Sigmoid colon (tissue), 7 donors: Measurements from ENCODE around the gene PAK5. TPM values are rescaled to one million over a fixed set of nuclear protein-coding genes. Genes with fewer than 3 reads are reported as not detected.

Experiments
- DNase-seq: peaks from one replicate; pipeline ENCODE4 v3.0.0-alpha.2; 2019
- H3K27ac ChIP-seq, 4 donors: fragments of 200-600 bp; sonication (generic); one replicate each; pipeline ENCODE4 v1.5.1; 2016 to 2019; ENCODE audit warnings: mild to moderate bottlenecking in 1 of 4
- H3K27me3 ChIP-seq, 3 donors: fragments of 200-600 bp; sonication (generic); one replicate each; pipeline ENCODE4 v1.5.1; 2019; ENCODE audit warnings: mild to moderate bottlenecking in 1 of 3
- H3K36me3 ChIP-seq, 4 donors: fragments of 200-600 bp; sonication (generic); one replicate each; pipeline ENCODE4 v1.5.1; 2016 to 2019
- H3K4me1 ChIP-seq, 4 donors: fragments of 200-600 bp; sonication (generic); one replicate each; pipeline ENCODE4 v1.5.1; 2017 to 2019
- H3K4me3 ChIP-seq, 4 donors: fragments of 200-600 bp; sonication (generic); one replicate each; pipeline ENCODE4 v1.5.1; 2017 to 2019; ENCODE audit warnings: mild to moderate bottlenecking in 2 of 4, moderate library complexity in 1 of 4
- H3K9me3 ChIP-seq, 4 donors: fragments of 200-600 bp in 3 of 4; sonication (generic) in 3 of 4; one replicate each; pipeline versions ENCODE4 v1.5.1 to v1.6.1; 2013 to 2019
- EP300 ChIP-seq, 4 donors: sonication (generic); formaldehyde crosslinking; IDR thresholded peaks; one replicate each; pipeline ENCODE4 v1.6.1; 2017; ENCODE audit warnings: antibody characterized with exemption in 4 of 4
- POLR2A ChIP-seq, 2 donors: fragments of 450-650 bp; IDR thresholded peaks; one replicate each; pipeline ENCODE4 v1.6.1; 2016; ENCODE audit warnings: antibody characterized with exemption in 2 of 2, mild to moderate bottlenecking in 2 of 2, moderate library complexity in 2 of 2
- POLR2AphosphoS5 ChIP-seq, 4 donors: sonication (generic); formaldehyde crosslinking; IDR thresholded peaks; one replicate each; pipeline ENCODE4 v1.6.1; 2017; ENCODE audit warnings: antibody characterized with exemption in 4 of 4
- WGBS, 2 donors: extraction: QIAGEN DNeasy Blood & Tissue Kit; methylation state at CpG; one replicate each; pipeline ENCODE4 v1.1.7; 2013; 5-methylcytosine and 5-hydroxymethylcytosine counted together
- intact Hi-C: fragments of 100-400 bp; cut with DNase I; formaldehyde crosslinking; loops from one replicate; pipeline ENCODE4 v1.15.1; 2023
- polyA plus RNA-seq, 3 donors: library from polyadenylated mRNA; stranded (reverse); fragments of 200-250 nt; gene quantifications; one replicate each; pipeline ENCODE4 v1.2.3, GENCODE V29; 2013
- total RNA-seq, 4 donors: library from RNA; depleted of rRNA; stranded (reverse); fragments of >200 nt; gene quantifications; one replicate each; pipeline ENCODE4 v1.1.0, GENCODE V29; 2016
- TF ChIP-seq, protein P1 (sequence below), 4 experiments: fragments of 450-650 bp in 3 of 4; fragments of 200-600 bp in 1 of 4; IDR thresholded peaks; one replicate each; pipeline ENCODE4 v1.5.1; 2016 to 2019; ENCODE audit warnings: antibody characterized with exemption in 4 of 4, mild to moderate bottlenecking in 3 of 4, moderate library complexity in 2 of 4
- donor health status: healthy with polysubstance abuse.
- donor health status: Bipolar disorder and iron deficiency.
- donor health status: healthy.

The PAK5 gene
- total and polyA plus RNA-seq, 7 donors: 0.03 to 0.36 (median 0.16) TPM; not detected in 2

DNA sequence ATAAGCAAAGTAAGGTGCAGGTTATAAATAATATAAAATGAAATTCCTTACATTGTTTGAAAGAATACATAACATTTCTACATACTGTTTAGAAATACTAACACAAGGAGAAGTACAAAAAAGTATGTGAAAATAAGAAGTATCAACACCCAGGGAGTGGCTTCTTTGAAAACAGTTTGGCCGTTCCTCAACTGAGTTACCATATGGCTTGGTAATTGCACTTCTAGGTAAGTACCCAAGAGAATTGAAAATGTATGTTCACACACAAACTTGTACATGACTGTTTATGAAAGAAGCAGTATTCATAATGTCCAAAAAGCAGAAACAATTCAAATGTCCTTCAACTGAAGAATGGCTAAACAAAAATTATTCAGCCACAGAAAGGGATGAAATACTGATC is 30.7 kb downstream of the PAK5 start:
- Histone ChIP-seq H3K27ac (no peak overlapping the region), H3K4me3 (no peak overlapping the region), H3K4me1 (no peaks in the 10 kb centered on the region), H3K9me3 (no peaks in the 10 kb centered on the region), H3K36me3 (no peaks in the 10 kb centered on the region), H3K27me3 (no peaks in the 10 kb centered on the region)
- DNase-seq: no peak
- TF ChIP-seq EP300 (IDR thresholded peaks at IDR 0.05) (no peak), POLR2AphosphoS5 (IDR thresholded peaks at IDR 0.05) (no peak), POLR2A (IDR thresholded peaks at IDR 0.05) (no peak)
- TF ChIP-seq, protein P1, sequence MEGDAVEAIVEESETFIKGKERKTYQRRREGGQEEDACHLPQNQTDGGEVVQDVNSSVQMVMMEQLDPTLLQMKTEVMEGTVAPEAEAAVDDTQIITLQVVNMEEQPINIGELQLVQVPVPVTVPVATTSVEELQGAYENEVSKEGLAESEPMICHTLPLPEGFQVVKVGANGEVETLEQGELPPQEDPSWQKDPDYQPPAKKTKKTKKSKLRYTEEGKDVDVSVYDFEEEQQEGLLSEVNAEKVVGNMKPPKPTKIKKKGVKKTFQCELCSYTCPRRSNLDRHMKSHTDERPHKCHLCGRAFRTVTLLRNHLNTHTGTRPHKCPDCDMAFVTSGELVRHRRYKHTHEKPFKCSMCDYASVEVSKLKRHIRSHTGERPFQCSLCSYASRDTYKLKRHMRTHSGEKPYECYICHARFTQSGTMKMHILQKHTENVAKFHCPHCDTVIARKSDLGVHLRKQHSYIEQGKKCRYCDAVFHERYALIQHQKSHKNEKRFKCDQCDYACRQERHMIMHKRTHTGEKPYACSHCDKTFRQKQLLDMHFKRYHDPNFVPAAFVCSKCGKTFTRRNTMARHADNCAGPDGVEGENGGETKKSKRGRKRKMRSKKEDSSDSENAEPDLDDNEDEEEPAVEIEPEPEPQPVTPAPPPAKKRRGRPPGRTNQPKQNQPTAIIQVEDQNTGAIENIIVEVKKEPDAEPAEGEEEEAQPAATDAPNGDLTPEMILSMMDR (IDR thresholded peaks at IDR 0.05): no peak
- 68 to 93% methylated on average over 1 of the region's 1 CpG for WGBS, 2 donors
- intact Hi-C loops: no loop called here

DNA sequence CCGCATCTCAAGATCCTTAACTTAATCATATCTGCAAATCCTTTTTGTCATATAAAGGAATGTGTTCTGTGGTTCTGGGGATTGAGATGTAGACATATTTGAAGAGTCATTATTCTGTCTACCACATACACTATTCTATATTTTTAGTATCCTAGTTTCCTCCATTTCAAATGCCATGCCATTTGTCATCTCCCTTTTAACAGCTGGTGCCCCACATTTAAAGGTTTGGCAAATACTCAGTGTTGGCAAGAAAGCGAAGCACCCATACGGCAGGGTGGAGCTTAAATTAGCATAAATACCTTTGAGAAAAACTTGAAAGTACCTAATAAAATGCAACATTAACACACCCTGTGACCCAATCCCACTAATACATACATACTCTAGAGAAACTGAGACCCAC is 31.7 kb downstream of the PAK5 start:
- WGBS, 2 donors: 80 to 92% methylated on average over 3 of the region's 3 CpGs
- no peaks in the 10 kb centered on the region for H3K27me3 ChIP-seq
- TF ChIP-seq POLR2A (IDR thresholded peaks at IDR 0.05): no peak
- TF ChIP-seq POLR2AphosphoS5 (IDR thresholded peaks at IDR 0.05): no peak
- TF ChIP-seq, protein P1 (IDR thresholded peaks at IDR 0.05): no peak
- TF ChIP-seq EP300 (IDR thresholded peaks at IDR 0.05): no peak
- no peak overlapping the region for H3K4me3 ChIP-seq
- intact Hi-C loops: no loop called here
- H3K36me3 ChIP-seq: no peaks in the 10 kb centered on the region
- DNase-seq: no peak
- no peaks in the 10 kb centered on the region for H3K4me1 ChIP-seq
- no peaks in the 10 kb centered on the region for H3K9me3 ChIP-seq
- no peak overlapping the region for H3K27ac ChIP-seq

DNA sequence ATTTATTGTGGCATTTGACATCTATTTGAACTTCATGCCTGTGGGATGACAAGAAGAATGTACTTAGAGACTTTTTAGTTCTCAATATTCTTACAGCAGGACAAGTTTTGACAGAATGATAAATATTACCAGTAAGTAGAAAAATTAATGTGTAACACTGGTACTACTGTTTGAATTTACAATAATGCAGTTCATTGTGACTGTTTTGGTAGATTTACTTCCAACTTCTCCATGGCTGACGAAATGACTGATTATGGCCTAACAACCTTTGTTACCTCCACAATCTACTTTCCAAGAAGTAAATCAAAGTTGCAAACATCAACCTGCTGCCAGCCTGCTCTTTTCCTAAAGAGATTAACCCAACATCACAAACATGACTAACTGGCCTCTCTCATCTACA is 38.5 kb downstream of the PAK5 start:
- H3K9me3 ChIP-seq: no peaks in the 10 kb centered on the region
- no peak overlapping the region for H3K4me3 ChIP-seq
- WGBS, 2 donors: 27 to 46% methylated on average over 1 of the region's 1 CpG
- TF ChIP-seq, protein P1 (IDR thresholded peaks at IDR 0.05): no peak
- TF ChIP-seq EP300 (IDR thresholded peaks at IDR 0.05) (no peak), POLR2A (IDR thresholded peaks at IDR 0.05) (no peak), POLR2AphosphoS5 (IDR thresholded peaks at IDR 0.05) (no peak)
- no peak for DNase-seq
- H3K27ac ChIP-seq: no peak overlapping the region
- no peaks in the 10 kb centered on the region for H3K36me3 ChIP-seq
- no peaks in the 10 kb centered on the region for H3K4me1 ChIP-seq
- intact Hi-C loops: no loop called here
- H3K27me3 ChIP-seq: no peaks in the 10 kb centered on the region

DNA sequence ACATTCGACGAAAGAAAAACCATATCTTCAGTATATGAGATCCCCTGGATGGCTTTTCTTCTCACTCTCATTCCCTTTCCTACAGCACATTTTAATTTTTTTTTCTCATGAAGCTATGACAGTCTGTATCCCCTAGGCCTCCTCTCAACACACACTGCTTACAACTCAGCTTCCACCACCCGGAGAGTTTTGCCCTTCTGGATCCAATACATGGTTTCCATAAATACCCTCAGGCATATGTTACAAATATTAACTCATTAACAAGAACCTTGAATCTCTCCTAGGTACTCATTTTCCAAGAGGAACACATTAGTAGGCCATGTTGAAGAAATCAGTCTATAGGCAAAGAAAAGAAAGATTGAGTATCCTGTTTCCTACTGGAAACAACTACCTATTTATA is 44.0 kb downstream of the PAK5 start:
- H3K4me1 ChIP-seq: no peaks in the 10 kb centered on the region
- TF ChIP-seq, protein P1 (IDR thresholded peaks at IDR 0.05): no peak
- TF ChIP-seq POLR2AphosphoS5 (IDR thresholded peaks at IDR 0.05) (no peak), EP300 (IDR thresholded peaks at IDR 0.05) (no peak), POLR2A (IDR thresholded peaks at IDR 0.05) (no peak)
- no peaks in the 10 kb centered on the region for H3K27me3 ChIP-seq
- no peak for DNase-seq
- intact Hi-C loops: no loop called here
- H3K36me3 ChIP-seq: no peaks in the 10 kb centered on the region
- WGBS, 2 donors: 92 to 94% methylated on average over 3 of the region's 3 CpGs
- no peak overlapping the region for H3K27ac ChIP-seq
- H3K9me3 ChIP-seq: no peaks in the 10 kb centered on the region
- H3K4me3 ChIP-seq: no peak overlapping the region

DNA sequence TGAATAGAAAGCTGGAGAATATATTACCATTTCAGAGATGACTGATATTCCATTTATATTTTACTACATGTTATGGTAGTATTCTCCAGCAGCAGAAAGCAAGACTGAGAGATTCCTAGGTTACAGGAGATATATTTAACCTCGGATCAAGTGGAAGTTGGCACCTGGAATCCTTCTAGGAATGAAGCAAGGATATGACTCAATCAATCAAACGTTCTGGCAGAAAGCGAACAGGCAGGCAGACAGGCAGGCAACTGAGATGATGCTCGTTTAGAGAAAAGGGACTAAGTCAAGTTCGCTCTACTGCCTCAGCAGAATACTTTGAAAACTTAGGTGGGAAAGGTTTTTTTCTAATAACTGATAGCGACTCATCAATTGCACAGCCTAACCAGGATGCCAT is 46.2 kb downstream of the PAK5 start:
- H3K4me1 ChIP-seq: no peaks in the 10 kb centered on the region
- TF ChIP-seq POLR2AphosphoS5 (IDR thresholded peaks at IDR 0.05): no peak
- TF ChIP-seq EP300 (IDR thresholded peaks at IDR 0.05): no peak
- no peak for TF ChIP-seq POLR2A (IDR thresholded peaks at IDR 0.05)
- TF ChIP-seq, protein P1 (IDR thresholded peaks at IDR 0.05): no peak
- no peak overlapping the region for H3K4me3 ChIP-seq
- no peak for DNase-seq
- intact Hi-C loops: no loop called here
- no peak overlapping the region for H3K27ac ChIP-seq
- no peaks in the 10 kb centered on the region for H3K9me3 ChIP-seq
- no peaks in the 10 kb centered on the region for H3K27me3 ChIP-seq
- WGBS, 2 donors: 73 to 81% methylated on average over 6 of the region's 6 CpGs
- H3K36me3 ChIP-seq: no peaks in the 10 kb centered on the region
